PC-9 (cell line): Measurements from ENCODE around the gene LTB. TPM values are rescaled to one million over a fixed set of nuclear protein-coding genes. Genes with fewer than 3 reads are reported as not detected.

Experiments
- BruUV-seq: library from RNA; stranded (reverse); fragments of 400-500 nt; replicated peaks from 2 replicates; lab custom pipeline; 2021; lab: Mats Ljungman, UMichigan
- CTCF ChIA-PET: fragments of 300-600 bp; sonication (Branson Sonifier 250); formaldehyde crosslinking; loops from one replicate; lab custom pipeline; 2022; ENCODE audit warnings: antibody characterized with exemption; lab: Charles Lee
- POLR2A ChIA-PET: fragments of 300-600 bp; sonication (Branson Sonifier 250); formaldehyde crosslinking; loops from one replicate; lab custom pipeline; 2022; ENCODE audit warnings: antibody characterized with exemption; ENCODE audit not compliant: unreplicated experiment; lab: Charles Lee
- DNase-seq, 2 experiments: peaks; one replicate each; pipeline versions ENCODE4 v3.0.0 to v3.0.0-alpha.2; 2015 to 2022; ENCODE audit warnings: mixed read lengths in 1 of 2
- H2AFZ ChIP-seq: fragments of 200-600 bp; sonication (generic); 2 replicates; pipeline ENCODE4 v1.8.1; 2017; ENCODE audit warnings: antibody characterized with exemption
- H3F3A ChIP-seq: fragments of 200-600 bp; sonication (generic); 2 replicates; pipeline ENCODE4 v1.8.1; 2017; ENCODE audit warnings: antibody characterized with exemption, mild to moderate bottlenecking, low read depth; ENCODE audit not compliant: insufficient read depth
- H3K27ac ChIP-seq: fragments of 200-600 bp; sonication (generic); 2 replicates; pipeline ENCODE4 v1.6.1; 2016; ENCODE audit warnings: mixed run types
- H3K27me3 ChIP-seq: fragments of 200-600 bp; sonication (generic); 2 replicates; pipeline ENCODE4 v1.6.1; 2016; ENCODE audit warnings: low read depth, mixed run types; ENCODE audit not compliant: insufficient read depth
- H3K36me3 ChIP-seq: fragments of 200-600 bp; sonication (generic); 2 replicates; pipeline ENCODE4 v1.6.1; 2016; ENCODE audit warnings: low read depth, mixed run types
- H3K4me1 ChIP-seq: fragments of 200-600 bp; sonication (generic); replicated peaks from 2 replicates; pipeline ENCODE4 v1.6.1; 2016; ENCODE audit warnings: mixed run types; ENCODE audit not compliant: insufficient read depth
- H3K4me2 ChIP-seq: fragments of 200-600 bp; sonication (generic); 2 replicates; pipeline ENCODE4 v1.6.1; 2017; ENCODE audit warnings: mixed run types
- H3K4me3 ChIP-seq: fragments of 200-600 bp; sonication (generic); 2 replicates; pipeline ENCODE4 v1.6.1; 2016; ENCODE audit warnings: mixed run types
- H3K79me2 ChIP-seq: fragments of 200-600 bp; sonication (generic); 2 replicates; pipeline ENCODE4 v1.6.1; 2017; ENCODE audit warnings: low read depth, mixed run types
- H3K9me2 ChIP-seq: fragments of 200-600 bp; sonication (generic); 2 replicates; pipeline ENCODE4 v1.8.1; 2017; ENCODE audit warnings: mild to moderate bottlenecking; ENCODE audit not compliant: insufficient read depth
- H3K9me3 ChIP-seq: fragments of 200-600 bp; sonication (generic); 2 replicates; pipeline ENCODE4 v1.8.1; 2016; ENCODE audit warnings: low read depth; ENCODE audit not compliant: insufficient read depth
- H4K20me1 ChIP-seq: fragments of 200-600 bp; sonication (generic); 2 replicates; pipeline ENCODE4 v1.8.1; 2017; ENCODE audit not compliant: insufficient read depth
- EZH2 ChIP-seq: fragments of 200-600 bp; sonication (generic); IDR thresholded peaks from 2 replicates; pipeline ENCODE4 v1.8.0; 2017; ENCODE audit warnings: antibody characterized with exemption, low read depth
- intact Hi-C: fragments of 100-400 bp; cut with micrococcal nuclease; formaldehyde crosslinking; loops from one replicate; pipeline ENCODE4 v1.10.0; 2022; ENCODE audit not compliant: unreplicated experiment
- total RNA-seq: library from RNA; stranded (reverse); gene quantifications from 2 replicates; pipeline ENCODE4 v1.2.3, GENCODE V29; 2021
- TF ChIP-seq, protein P1 (sequence below): fragments of 200-600 bp; sonication (generic); conservative IDR thresholded peaks from 2 replicates; pipeline ENCODE4 v1.6.1; 2017; ENCODE audit warnings: mixed run types, antibody characterized with exemption, mild to moderate bottlenecking, moderate library complexity

The LTB gene
- total RNA-seq, 1 experiment from 2014 or later = not detected

DNA sequence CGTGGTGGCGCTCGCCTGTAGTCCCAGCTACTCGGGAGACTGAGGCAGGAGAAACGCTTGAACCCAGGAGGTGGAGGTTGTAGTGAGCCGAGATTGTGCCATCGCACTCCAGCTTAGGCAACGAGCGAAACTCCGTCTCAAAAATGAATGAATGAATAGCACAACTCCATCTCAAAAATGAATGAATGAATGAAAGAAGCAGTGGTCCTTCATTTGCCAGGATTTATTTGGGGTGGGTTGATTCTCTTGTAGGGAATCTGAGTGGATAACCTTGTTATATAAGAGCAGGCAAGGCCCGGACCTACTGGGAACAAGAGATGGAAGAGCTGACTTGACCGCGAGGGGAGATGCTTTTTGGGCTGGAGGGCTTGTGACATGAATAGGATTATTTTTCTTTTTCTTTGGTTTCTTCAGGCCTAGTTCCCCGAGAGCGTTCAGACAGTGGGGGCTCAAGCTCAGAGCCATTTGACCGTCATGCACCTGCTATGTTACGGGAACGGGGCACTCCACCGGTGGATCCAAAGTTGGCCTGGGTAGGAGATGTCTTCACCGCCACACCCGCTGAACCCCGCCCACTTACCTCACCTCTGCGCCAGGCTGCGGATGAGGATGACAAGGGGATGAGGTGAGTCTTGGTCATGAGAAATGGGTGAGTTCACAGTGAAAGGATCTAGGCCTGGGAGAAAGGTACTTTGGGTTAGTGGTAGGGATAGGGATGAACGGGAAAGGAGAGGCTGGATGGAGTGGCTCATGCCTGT is 48.1 kb upstream of the LTB start:
- Histone ChIP-seq H3K27me3 (no peaks in the 10 kb centered on the region), H3K79me2 (0 out of 2 replicates have a peak, but pooled peaks cover 5% of the 10 kb centered on the region), H3F3A (peaks cover 45% of the 10 kb centered on the region), H3K4me2 (no peak overlapping the region), H3K36me3 (peaks cover 42% of the 10 kb centered on the region), H4K20me1 (peaks cover 3% of the 10 kb centered on the region; the same call in 1 of the 2 replicates), H3K9me2 (no peaks in the 10 kb centered on the region), H3K9me3 (no peaks in the 10 kb centered on the region), H3K27ac (no peak overlapping the region), H3K4me3 (no peak overlapping the region), H3K4me1 (no peaks in the 10 kb centered on the region), H2AFZ (no peak overlapping the region)
- DNase-seq = no peak
- TF ChIP-seq, protein P1, sequence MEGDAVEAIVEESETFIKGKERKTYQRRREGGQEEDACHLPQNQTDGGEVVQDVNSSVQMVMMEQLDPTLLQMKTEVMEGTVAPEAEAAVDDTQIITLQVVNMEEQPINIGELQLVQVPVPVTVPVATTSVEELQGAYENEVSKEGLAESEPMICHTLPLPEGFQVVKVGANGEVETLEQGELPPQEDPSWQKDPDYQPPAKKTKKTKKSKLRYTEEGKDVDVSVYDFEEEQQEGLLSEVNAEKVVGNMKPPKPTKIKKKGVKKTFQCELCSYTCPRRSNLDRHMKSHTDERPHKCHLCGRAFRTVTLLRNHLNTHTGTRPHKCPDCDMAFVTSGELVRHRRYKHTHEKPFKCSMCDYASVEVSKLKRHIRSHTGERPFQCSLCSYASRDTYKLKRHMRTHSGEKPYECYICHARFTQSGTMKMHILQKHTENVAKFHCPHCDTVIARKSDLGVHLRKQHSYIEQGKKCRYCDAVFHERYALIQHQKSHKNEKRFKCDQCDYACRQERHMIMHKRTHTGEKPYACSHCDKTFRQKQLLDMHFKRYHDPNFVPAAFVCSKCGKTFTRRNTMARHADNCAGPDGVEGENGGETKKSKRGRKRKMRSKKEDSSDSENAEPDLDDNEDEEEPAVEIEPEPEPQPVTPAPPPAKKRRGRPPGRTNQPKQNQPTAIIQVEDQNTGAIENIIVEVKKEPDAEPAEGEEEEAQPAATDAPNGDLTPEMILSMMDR = no peak
- no peak for TF ChIP-seq EZH2
- no TSS peak for BruUV-seq
- intact Hi-C loops = no loop called here
- ChIA-PET CTCF (no interaction called here), POLR2A (interaction anchor here (0.7 kb wide), 1 partner anchor 291 kb away, joined by 6 read pairs; no protein-coding TSS in a partner anchor)

DNA sequence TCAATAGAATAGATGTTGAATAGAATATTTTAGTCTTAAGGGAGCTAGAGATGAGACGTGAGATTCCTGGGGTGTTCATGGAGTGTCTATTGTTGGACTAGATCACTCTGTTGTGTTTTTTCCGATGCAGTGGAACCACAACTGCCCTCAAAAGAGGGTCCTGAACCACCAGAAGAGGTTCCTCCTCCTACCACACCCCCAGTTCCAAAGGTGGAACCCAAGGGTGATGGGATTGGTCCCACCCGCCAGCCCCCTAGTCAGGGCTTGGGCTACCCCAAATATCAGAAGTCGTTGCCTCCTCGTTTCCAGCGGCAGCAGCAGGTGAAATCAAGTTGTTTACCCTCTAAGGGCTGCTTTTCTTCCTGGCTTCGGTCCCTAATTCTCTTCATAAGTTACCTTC is 46.8 kb upstream of the LTB start:
- DNase-seq = no peak
- no TSS peak for BruUV-seq

DNA sequence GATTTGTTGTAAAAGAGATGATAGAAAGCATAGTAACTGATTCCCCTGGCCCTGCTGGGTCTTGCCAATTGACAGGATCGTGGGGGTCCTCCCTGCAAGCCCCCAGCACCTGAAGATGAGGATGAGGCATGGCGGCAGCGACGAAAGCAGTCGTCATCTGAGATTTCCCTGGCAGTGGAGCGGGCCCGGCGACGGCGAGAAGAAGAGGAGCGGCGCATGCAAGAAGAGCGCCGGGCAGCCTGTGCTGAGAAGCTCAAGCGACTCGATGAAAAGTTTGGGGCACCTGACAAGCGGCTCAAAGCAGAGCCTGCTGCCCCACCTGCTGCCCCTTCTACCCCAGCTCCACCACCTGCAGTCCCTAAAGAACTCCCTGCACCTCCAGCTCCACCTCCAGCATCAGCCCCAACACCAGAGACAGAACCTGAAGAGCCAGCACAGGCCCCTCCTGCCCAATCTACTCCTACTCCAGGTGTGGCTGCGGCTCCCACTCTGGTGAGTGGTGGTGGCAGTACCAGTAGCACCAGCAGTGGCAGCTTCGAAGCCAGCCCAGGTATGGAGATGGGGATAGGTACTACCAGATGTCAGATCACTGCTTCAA is 45.6 kb upstream of the LTB start:
- Histone ChIP-seq H3K27ac (no peak overlapping the region), H3K4me3 (no peak overlapping the region), H2AFZ (no peak overlapping the region), H3F3A (peaks cover 35% of the 10 kb centered on the region), H3K4me1 (peaks cover 1% of the 10 kb centered on the region; the same call in 1 of the 2 replicates), H3K9me3 (no peaks in the 10 kb centered on the region), H4K20me1 (peaks cover 5% of the 10 kb centered on the region; the same call in 1 of the 2 replicates), H3K9me2 (no peaks in the 10 kb centered on the region), H3K79me2 (peaks cover 29% of the 10 kb centered on the region), H3K36me3 (peaks cover 60% of the 10 kb centered on the region), H3K27me3 (no peaks in the 10 kb centered on the region), H3K4me2 (no peak overlapping the region)
- TF ChIP-seq EZH2 = no peak
- TF ChIP-seq, protein P1 = no peak
- no peak for DNase-seq
- intact Hi-C loops = no loop called here
- ChIA-PET POLR2A (interaction anchor here (0.7 kb wide), 1 partner anchor 20 kb away, joined by 3 read pairs; no protein-coding TSS in a partner anchor), CTCF (no interaction called here)
- BruUV-seq = no TSS peak

More for the DNA sequence above, 46.8 kb upstream of the LTB start:
- peaks cover 39% of the 10 kb centered on the region for H3F3A ChIP-seq
- intact Hi-C loops = no loop called here
- H3K4me2 ChIP-seq = no peak overlapping the region
- H3K79me2 ChIP-seq = peaks cover 17% of the 10 kb centered on the region
- POLR2A ChIA-PET = no interaction called here
- no peak overlapping the region for H3K27ac ChIP-seq
- H4K20me1 ChIP-seq = peaks cover 5% of the 10 kb centered on the region; the same call in 1 of the 2 replicates
- TF ChIP-seq, protein P1 = no peak
- TF ChIP-seq EZH2 = no peak
- no peaks in the 10 kb centered on the region for H3K27me3 ChIP-seq
- H2AFZ ChIP-seq = no peak overlapping the region
- H3K9me3 ChIP-seq = no peaks in the 10 kb centered on the region
- peaks cover 53% of the 10 kb centered on the region for H3K36me3 ChIP-seq
- no peak overlapping the region for H3K4me3 ChIP-seq
- CTCF ChIA-PET = no interaction called here
- no peaks in the 10 kb centered on the region for H3K9me2 ChIP-seq
- H3K4me1 ChIP-seq = no peaks in the 10 kb centered on the region
